Measurements from ENCODE around the gene NDE1. TPM values are rescaled to one million over a fixed set of nuclear protein-coding genes. Genes with fewer than 3 reads are reported as not detected.

Gene NDE1
- total and polyA plus RNA-seq, 2 of the 8 experiments (the other 6 are each of a cell fraction or from before 2014, with no cell fraction given), result 13.3 to 41.3 TPM

GRCh38 chr16:15716694-15717447 lies 66.8 kb downstream of the NDE1 start (continued):
- TF ChIP-seq CHD7 (IDR thresholded peaks at IDR 0.05; ENCODE audit: insufficient replicate concordance, low read length) (no peak), RNF2 (IDR thresholded peaks at IDR 0.05; ENCODE audit: borderline replicate concordance, low read depth, low read length, missing control alignments, poor library complexity, severe bottlenecking) (no peak), EZH2 (IDR thresholded peaks at IDR 0.05; ENCODE audit: low read depth, low read length, severe bottlenecking) (no peak), BACH1 (IDR thresholded peaks at IDR 0.05; ENCODE audit: low read length) (no peak), TEAD4 (IDR thresholded peaks at IDR 0.05; ENCODE audit: low read depth, low read length) (no peak), SIX5 (IDR thresholded peaks at IDR 0.05; ENCODE audit: low read depth, low read length) (no peak), SIRT6 (IDR thresholded peaks at IDR 0.05; ENCODE audit: low read length) (no peak), SP1 (IDR thresholded peaks at IDR 0.05; ENCODE audit: low read depth, low read length) (no peak), RAD21 (IDR thresholded peaks at IDR 0.05 in 1 of 2, conservative IDR thresholded peaks at IDR 0.05 in 1 of 2; ENCODE audit: low read depth in 2 of 2, low read length in 2 of 2) (no peak)

All from H1 (cell line).